Naive B cell (primary cell): ENCODE data around the gene IGSF23. TPM values are rescaled to one million over a fixed set of nuclear protein-coding genes. Genes with fewer than 3 reads are reported as not detected.
"Not testable (repeated sequence)": the region's sequence is repeated elsewhere in the genome, so short reads cannot be mapped to it uniquely, and the experiment has no call there.

Source experiments
- ATAC-seq, 2 donors: fragments of 150-1000 bp; cut with Tn5 transposase; 2 replicates each; pipeline ENCODE4 v1.10.0; 2021; ENCODE audit warnings: low read depth in 2 of 2, mild to moderate bottlenecking in 2 of 2, moderate library complexity in 2 of 2
- DNase-seq: peaks from one replicate; pipeline ENCODE4 v3.0.0; 2022
- H3K27ac Mint-ChIP-seq, 6 donors: one replicate each; pipeline ENCODE4 v1.8.0; 2020 to 2022; ENCODE audit warnings: mild to moderate bottlenecking in 6 of 6, mixed read lengths in 6 of 6, moderate library complexity in 5 of 6, inconsistent platforms in 2 of 6
- H3K27me3 Mint-ChIP-seq, 3 donors: one replicate each; pipeline ENCODE4 v1.8.0; 2021 to 2022; ENCODE audit warnings: mixed read lengths in 3 of 3, mild to moderate bottlenecking in 1 of 3
- H3K36me3 Mint-ChIP-seq, 2 donors: one replicate each; pipeline ENCODE4 v1.8.0; 2020 to 2022; ENCODE audit warnings: mixed read lengths in 2 of 2, inconsistent platforms in 1 of 2, mild to moderate bottlenecking in 1 of 2
- H3K4me1 Mint-ChIP-seq, 3 donors: one replicate each; pipeline ENCODE4 v1.8.0; 2020 to 2022; ENCODE audit warnings: mixed read lengths in 3 of 3, inconsistent platforms in 1 of 3, mild to moderate bottlenecking in 1 of 3, moderate library complexity in 1 of 3
- H3K4me3 Mint-ChIP-seq, 8 donors: one replicate each; pipeline ENCODE4 v1.8.0; 2020 to 2022; ENCODE audit warnings: mild to moderate bottlenecking in 8 of 8, mixed read lengths in 8 of 8, moderate library complexity in 8 of 8, inconsistent platforms in 2 of 8
- H3K9me3 Mint-ChIP-seq, 7 donors: one replicate each; pipeline ENCODE4 v1.8.0; 2020 to 2022; ENCODE audit warnings: mixed read lengths in 7 of 7, mild to moderate bottlenecking in 5 of 7, inconsistent platforms in 2 of 7, moderate library complexity in 1 of 7
- polyA plus RNA-seq, 6 donors: library from polyadenylated mRNA; unstranded; fragments of 300-500 nt; fragmentation: Illumina TruSeq; gene quantifications; one replicate each; pipeline ENCODE4 v1.2.3, GENCODE V29; 2021; ENCODE audit warnings: low read depth in 6 of 6

The IGSF23 gene
- polyA plus RNA-seq, 6 donors from 2014 or later: not detected

GRCh38 chr19:44672226-44672625 lies 58.9 kb downstream of the IGSF23 start:
- Mint-ChIP-seq H3K36me3 (no peaks in the 10 kb centered on the region), H3K4me1 (no peaks in the 10 kb centered on the region), H3K27me3 (peaks cover 6 to 28% (median 10%) of the 10 kb centered on the region in 3 donors), H3K27ac (no peak overlapping the region), H3K4me3 (no peak overlapping the region), H3K9me3 (peaks cover 0 to 5% (median 0%) of the 10 kb centered on the region in 7 donors)
- ATAC-seq: no peak
- no peak for DNase-seq

GRCh38 chr19:44673510-44673909 lies 60.1 kb downstream of the IGSF23 start:
- Mint-ChIP-seq H3K4me3 (no peak overlapping the region), H3K4me1 (no peaks in the 10 kb centered on the region), H3K9me3 (peaks cover 0 to 5% (median 0%) of the 10 kb centered on the region in 7 donors), H3K27me3 (peaks cover 8 to 28% (median 11%) of the 10 kb centered on the region in 3 donors), H3K27ac (no peak overlapping the region), H3K36me3 (no peaks in the 10 kb centered on the region)
- DNase-seq (no peak), ATAC-seq (no peak)

GRCh38 chr19:44675521-44675920 lies 62.2 kb downstream of the IGSF23 start:
- Mint-ChIP-seq H3K27ac (peak overlapping the region in 1 of 6 donors; percentile 25), H3K36me3 (no peaks in the 10 kb centered on the region), H3K27me3 (peaks cover 12 to 39% (median 18%) of the 10 kb centered on the region in 3 donors), H3K4me1 (no peaks in the 10 kb centered on the region), H3K4me3 (no peak overlapping the region), H3K9me3 (peaks cover 0 to 5% (median 0%) of the 10 kb centered on the region in 7 donors)
- no peak for ATAC-seq
- no peak for DNase-seq

GRCh38 chr19:44677019-44677811 lies 63.9 kb downstream of the IGSF23 start:
- Mint-ChIP-seq H3K9me3 (peaks cover 0 to 4% (median 0%) of the 10 kb centered on the region in 7 donors), H3K4me3 (no peak overlapping the region), H3K27ac (peak overlapping the region in 1 of 6 donors; percentile 91), H3K27me3 (peaks cover 12 to 45% (median 28%) of the 10 kb centered on the region in 3 donors), H3K36me3 (no peaks in the 10 kb centered on the region), H3K4me1 (no peaks in the 10 kb centered on the region)
- no peak for DNase-seq
- ATAC-seq: no peak

GRCh38 chr19:44680536-44680935 lies 67.2 kb downstream of the IGSF23 start:
- Mint-ChIP-seq H3K27me3 (peaks cover 12 to 52% (median 43%) of the 10 kb centered on the region in 3 donors), H3K27ac (no peak overlapping the region), H3K36me3 (no peaks in the 10 kb centered on the region), H3K4me3 (peak overlapping the region in 1 of 8 donors; percentile 5), H3K4me1 (peaks cover 6 to 11% (median 11%) of the 10 kb centered on the region in 3 donors), H3K9me3 (peaks cover 0 to 2% (median 0%) of the 10 kb centered on the region in 7 donors)
- ATAC-seq: no peak
- DNase-seq: no peak

GRCh38 chr19:44681992-44682790 lies 68.8 kb downstream of the IGSF23 start:
- DNase-seq (no peak), ATAC-seq (no peak)
- Mint-ChIP-seq H3K4me3 (no peak overlapping the region), H3K4me1 (peaks cover 8 to 20% (median 11%) of the 10 kb centered on the region in 3 donors), H3K27ac (no peak overlapping the region), H3K36me3 (no peaks in the 10 kb centered on the region), H3K27me3 (peaks cover 8 to 51% (median 50%) of the 10 kb centered on the region in 3 donors), H3K9me3 (peaks cover 0 to under 1% (median 0%) of the 10 kb centered on the region in 7 donors)

- Mint-ChIP-seq H3K27me3 (peaks cover 7 to 54% (median 53%) of the 10 kb centered on the region in 3 donors), H3K36me3 (no peaks in the 10 kb centered on the region), H3K4me3 (no peak overlapping the region), H3K27ac (peak overlapping the region in 2 of 6 donors; percentile 0 to 49), H3K4me1 (peaks cover 8 to 20% (median 11%) of the 10 kb centered on the region in 3 donors), H3K9me3 (no peaks in the 10 kb centered on the region)
- no peak for DNase-seq
- ATAC-seq: no peak
Observed at GRCh38 chr19:44682807-44683206, 69.4 kb downstream of the IGSF23 start.

GRCh38 chr19:44683434-44684210 lies 70.3 kb downstream of the IGSF23 start:
- Mint-ChIP-seq H3K4me3 (no peak overlapping the region), H3K9me3 (no peaks in the 10 kb centered on the region), H3K27me3 (peaks cover 7 to 55% (median 54%) of the 10 kb centered on the region in 3 donors), H3K36me3 (no peaks in the 10 kb centered on the region), H3K27ac (peak overlapping the region in 1 of 6 donors; percentile 87), H3K4me1 (peaks cover 8 to 20% (median 11%) of the 10 kb centered on the region in 3 donors)
- ATAC-seq (no peak), DNase-seq (no peak)

- Mint-ChIP-seq H3K4me1 (peaks cover 12 to 25% (median 17%) of the 10 kb centered on the region in 3 donors), H3K27ac (peak overlapping the region in 1 of 6 donors; percentile 6), H3K27me3 (peaks cover 7 to 56% (median 51%) of the 10 kb centered on the region in 3 donors)
- ATAC-seq, H3K4me3 Mint-ChIP-seq, DNase-seq, H3K9me3 Mint-ChIP-seq, H3K36me3 Mint-ChIP-seq: not testable (repeated sequence)
Observed at GRCh38 chr19:44684396-44684795, 71.0 kb downstream of the IGSF23 start.

- Mint-ChIP-seq H3K4me3 (peak overlapping the region in 3 of 8 donors; percentile 7 to 52 (median 32)), H3K36me3 (no peaks in the 10 kb centered on the region), H3K27ac (no peak overlapping the region), H3K27me3 (peaks cover 2 to 54% (median 54%) of the 10 kb centered on the region in 3 donors), H3K9me3 (no peaks in the 10 kb centered on the region), H3K4me1 (peaks cover 19 to 30% (median 25%) of the 10 kb centered on the region in 3 donors)
- DNase-seq: peak; percentile 14
- peak; percentile 13 to 32 for ATAC-seq
Observed at GRCh38 chr19:44684892-44685863, 71.8 kb downstream of the IGSF23 start.

GRCh38 chr19:44685877-44686276 lies 72.5 kb downstream of the IGSF23 start:
- no peak for DNase-seq
- no peaks in the 10 kb centered on the region for H3K9me3 Mint-ChIP-seq
- H3K27me3 Mint-ChIP-seq: peaks cover 0 to 49% (median 47%) of the 10 kb centered on the region in 3 donors
- H3K36me3 Mint-ChIP-seq: no peaks in the 10 kb centered on the region
- peaks cover 19 to 30% (median 25%) of the 10 kb centered on the region in 3 donors for H3K4me1 Mint-ChIP-seq
- no peak overlapping the region for H3K27ac Mint-ChIP-seq
- peak; percentile 46 to 48 for ATAC-seq
- H3K4me3 Mint-ChIP-seq: peak overlapping the region in 1 of 8 donors; percentile 6
